ENCODE measurements around the gene SEM1. TPM values are rescaled to one million over a fixed set of nuclear protein-coding genes. Genes with fewer than 3 reads are reported as not detected.

SEM1 gene
- total RNA-seq, 1 donor from 2014 or later = 56.4 TPM

GRCh38 chr7:96738705-96739104 is 29.1 kb upstream of the SEM1 start:
- H3K27me3 Mint-ChIP-seq (ENCODE audit: low read depth) = peaks cover 37% of the 10 kb centered on the region
- no peaks in the 10 kb centered on the region for H3K9me3 Mint-ChIP-seq
- no peak for TF ChIP-seq CTCF (conservative IDR thresholded peaks at IDR 0.05)
- H3K4me1 Mint-ChIP-seq = no peaks in the 10 kb centered on the region
- H3K36me3 Mint-ChIP-seq (ENCODE audit: low read depth) = no peaks in the 10 kb centered on the region
- no peak for DNase-seq (ENCODE audit: low read depth, low spot score)
- no peak overlapping the region for H3K27ac Mint-ChIP-seq (ENCODE audit: unreplicated experiment)
- H3K4me3 Mint-ChIP-seq = no peak overlapping the region

- DNase-seq (ENCODE audit: low read depth, low spot score) = no peak
- Mint-ChIP-seq H3K27me3 (ENCODE audit: low read depth) (peaks cover 31% of the 10 kb centered on the region), H3K36me3 (ENCODE audit: low read depth) (no peaks in the 10 kb centered on the region), H3K4me1 (no peaks in the 10 kb centered on the region), H3K9me3 (no peaks in the 10 kb centered on the region), H3K27ac (ENCODE audit: unreplicated experiment) (no peak overlapping the region), H3K4me3 (no peak overlapping the region)
- TF ChIP-seq CTCF (conservative IDR thresholded peaks at IDR 0.05) = no peak
Measured at GRCh38 chr7:96737545-96738050, 28.0 kb upstream of the SEM1 start.

- H3K36me3 Mint-ChIP-seq (ENCODE audit: low read depth) = no peaks in the 10 kb centered on the region
- no peak for TF ChIP-seq CTCF (conservative IDR thresholded peaks at IDR 0.05)
- DNase-seq (ENCODE audit: low read depth, low spot score) = no peak
- H3K4me3 Mint-ChIP-seq = no peak overlapping the region
- H3K4me1 Mint-ChIP-seq = no peaks in the 10 kb centered on the region
- H3K9me3 Mint-ChIP-seq = no peaks in the 10 kb centered on the region
- no peak overlapping the region for H3K27ac Mint-ChIP-seq (ENCODE audit: unreplicated experiment)
- peaks cover 6% of the 10 kb centered on the region for H3K27me3 Mint-ChIP-seq (ENCODE audit: low read depth)
Measured at GRCh38 chr7:96734343-96734742, 24.7 kb upstream of the SEM1 start.

- no peak for TF ChIP-seq CTCF (conservative IDR thresholded peaks at IDR 0.05)
- no peaks in the 10 kb centered on the region for H3K36me3 Mint-ChIP-seq (ENCODE audit: low read depth)
- H3K9me3 Mint-ChIP-seq = no peaks in the 10 kb centered on the region
- H3K27ac Mint-ChIP-seq (ENCODE audit: unreplicated experiment) = no peak overlapping the region
- H3K4me1 Mint-ChIP-seq = no peaks in the 10 kb centered on the region
- H3K27me3 Mint-ChIP-seq (ENCODE audit: low read depth) = peaks cover 5% of the 10 kb centered on the region
- DNase-seq (ENCODE audit: low read depth, low spot score) = no peak
- H3K4me3 Mint-ChIP-seq = no peak overlapping the region
Measured at GRCh38 chr7:96729820-96730219, 20.2 kb upstream of the SEM1 start.

GRCh38 chr7:96728139-96728538 is 18.5 kb upstream of the SEM1 start:
- H3K9me3 Mint-ChIP-seq = no peaks in the 10 kb centered on the region
- peaks cover 8% of the 10 kb centered on the region for H3K27me3 Mint-ChIP-seq (ENCODE audit: low read depth)
- TF ChIP-seq CTCF (conservative IDR thresholded peaks at IDR 0.05) = no peak
- no peak for DNase-seq (ENCODE audit: low read depth, low spot score)
- no peak overlapping the region for H3K27ac Mint-ChIP-seq (ENCODE audit: unreplicated experiment)
- H3K36me3 Mint-ChIP-seq (ENCODE audit: low read depth) = no peaks in the 10 kb centered on the region
- H3K4me3 Mint-ChIP-seq = no peak overlapping the region
- H3K4me1 Mint-ChIP-seq = no peaks in the 10 kb centered on the region

Data from neural crest cell (in vitro differentiated cells).